ENCODE measurements around the gene MSI2.

DNA sequence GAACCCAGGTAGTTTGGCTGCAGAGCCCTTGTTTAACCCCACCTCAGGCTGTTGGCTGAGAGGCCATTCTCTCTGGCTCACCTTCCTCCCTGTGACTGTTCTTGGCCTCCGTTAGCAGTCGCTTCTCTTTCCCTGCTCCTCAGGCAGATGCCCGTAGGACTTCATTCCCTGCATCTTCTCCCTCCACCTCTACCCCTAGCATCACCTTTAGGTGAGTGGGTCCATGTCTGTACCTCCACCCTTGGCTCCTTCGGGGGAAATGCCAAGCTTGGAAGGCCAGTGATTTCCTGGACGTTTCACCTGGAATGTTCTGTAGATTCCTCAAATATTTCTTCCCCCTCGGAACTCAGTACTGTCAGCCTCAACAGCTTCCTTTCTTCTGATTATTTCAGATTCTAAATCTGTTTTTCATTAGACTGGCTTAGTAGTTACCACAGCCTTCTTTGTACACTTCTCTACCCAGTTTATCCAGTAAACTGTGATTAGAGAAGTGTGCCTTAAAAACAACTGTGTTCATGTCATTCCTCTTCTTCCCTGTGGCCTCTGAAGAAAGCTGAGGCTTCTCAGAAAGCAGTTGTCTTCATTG, 227.9 kb downstream of the MSI2 start:
- no peak for TF ChIP-seq EZH2phosphoT487 (IDR thresholded peaks at IDR 0.05; ENCODE audit: borderline replicate concordance)
- TF ChIP-seq, protein P1, sequence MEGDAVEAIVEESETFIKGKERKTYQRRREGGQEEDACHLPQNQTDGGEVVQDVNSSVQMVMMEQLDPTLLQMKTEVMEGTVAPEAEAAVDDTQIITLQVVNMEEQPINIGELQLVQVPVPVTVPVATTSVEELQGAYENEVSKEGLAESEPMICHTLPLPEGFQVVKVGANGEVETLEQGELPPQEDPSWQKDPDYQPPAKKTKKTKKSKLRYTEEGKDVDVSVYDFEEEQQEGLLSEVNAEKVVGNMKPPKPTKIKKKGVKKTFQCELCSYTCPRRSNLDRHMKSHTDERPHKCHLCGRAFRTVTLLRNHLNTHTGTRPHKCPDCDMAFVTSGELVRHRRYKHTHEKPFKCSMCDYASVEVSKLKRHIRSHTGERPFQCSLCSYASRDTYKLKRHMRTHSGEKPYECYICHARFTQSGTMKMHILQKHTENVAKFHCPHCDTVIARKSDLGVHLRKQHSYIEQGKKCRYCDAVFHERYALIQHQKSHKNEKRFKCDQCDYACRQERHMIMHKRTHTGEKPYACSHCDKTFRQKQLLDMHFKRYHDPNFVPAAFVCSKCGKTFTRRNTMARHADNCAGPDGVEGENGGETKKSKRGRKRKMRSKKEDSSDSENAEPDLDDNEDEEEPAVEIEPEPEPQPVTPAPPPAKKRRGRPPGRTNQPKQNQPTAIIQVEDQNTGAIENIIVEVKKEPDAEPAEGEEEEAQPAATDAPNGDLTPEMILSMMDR (conservative IDR thresholded peaks at IDR 0.05; ENCODE audit: low read length), result no peak
